HepG2 (cell line): ENCODE measurements around the gene GIPC3. TPM values are rescaled to one million over a fixed set of nuclear protein-coding genes. Genes with fewer than 3 reads are reported as not detected.
A peak's percentile ranks its signal among the peaks of the same experiment; 100 is the strongest.

Experiments
- CAMTA2 ChIP-seq: sonication (generic); formaldehyde crosslinking; IDR thresholded peaks from 2 replicates; pipeline ENCODE4 v1.4.0; 2020; ENCODE audit warnings: mild to moderate bottlenecking, missing genetic modification reagents, borderline replicate concordance
- KDM6A ChIP-seq: IDR thresholded peaks from 2 replicates; pipeline ENCODE4 v1.6.1; 2016; ENCODE audit warnings: low read depth
- KMT2A ChIP-seq: sonication (generic); formaldehyde crosslinking; IDR thresholded peaks from 2 replicates; pipeline ENCODE4 v1.4.0; 2020; ENCODE audit warnings: missing genetic modification reagents
- MBNL3 ChIP-seq: fragments of 250-450 bp; sonication (Bioruptor Pico); conservative IDR thresholded peaks from 2 replicates; pipeline ENCODE4 v1.8.0; 2022; ENCODE audit warnings: mild to moderate bottlenecking, inconsistent platforms
- NRL ChIP-seq: sonication (generic); formaldehyde crosslinking; IDR thresholded peaks from 2 replicates; pipeline ENCODE4 v1.5.0; 2020; ENCODE audit warnings: missing genetic modification reagents, mild to moderate bottlenecking, moderate library complexity, borderline replicate concordance
- REPIN1 ChIP-seq: sonication (generic); formaldehyde crosslinking; IDR thresholded peaks from 2 replicates; pipeline ENCODE4 v1.8.0; 2022; ENCODE audit warnings: missing genetic modification reagents, low read depth, mild to moderate bottlenecking, borderline replicate concordance
- SETDB1 ChIP-seq: sonication (generic); formaldehyde crosslinking; IDR thresholded peaks from 2 replicates; pipeline ENCODE4 v1.5.1; 2020; ENCODE audit warnings: missing genetic modification reagents, mild to moderate bottlenecking, borderline replicate concordance
- SP4 ChIP-seq: sonication (generic); formaldehyde crosslinking; IDR thresholded peaks from 2 replicates; pipeline ENCODE4 v1.8.1; 2023; ENCODE audit warnings: mild to moderate bottlenecking, missing genetic modification reagents
- SP5 ChIP-seq: IDR thresholded peaks from 2 replicates; pipeline ENCODE4 v1.6.1; 2016; ENCODE audit warnings: low read depth, borderline replicate concordance
- SPEN ChIP-seq: sonication (generic); formaldehyde crosslinking; IDR thresholded peaks from 2 replicates; pipeline ENCODE4 v1.5.1; 2020; ENCODE audit warnings: low read depth, mild to moderate bottlenecking, missing genetic modification reagents
- WIZ ChIP-seq: sonication (generic); formaldehyde crosslinking; IDR thresholded peaks from 2 replicates; pipeline ENCODE4 v1.5.1; 2020; ENCODE audit warnings: mild to moderate bottlenecking, missing genetic modification reagents
- ZNF232 ChIP-seq: sonication (generic); formaldehyde crosslinking; IDR thresholded peaks from 2 replicates; pipeline ENCODE4 v1.4.0; 2020; ENCODE audit warnings: missing genetic modification reagents, borderline replicate concordance
- ZNF331 ChIP-seq: sonication (generic); formaldehyde crosslinking; IDR thresholded peaks from 2 replicates; pipeline ENCODE4 v1.4.0; 2020; ENCODE audit warnings: missing genetic modification reagents
- ZNF383 ChIP-seq: sonication (generic); formaldehyde crosslinking; IDR thresholded peaks from 2 replicates; pipeline ENCODE4 v1.4.0; 2020; ENCODE audit warnings: missing genetic modification reagents, mild to moderate bottlenecking, borderline replicate concordance
- ZNF83 ChIP-seq: sonication (generic); formaldehyde crosslinking; IDR thresholded peaks from 2 replicates; pipeline ENCODE4 v1.4.0; 2020; ENCODE audit warnings: missing genetic modification reagents, mild to moderate bottlenecking, borderline replicate concordance
- polyA plus RNA-seq, 8 experiments: library from polyadenylated mRNA; depleted of rRNA in 3 of 8; stranded (reverse) in 7 of 8; unstranded in 1 of 8; fragments of >200 nt; fragmentation: Illumina TruSeq in 4 of 8; extraction: Trizol in 4 of 8; gene quantifications; 2 replicates each; pipeline versions ENCODE4 v1.2.1 to v1.2.3, GENCODE V29; 2011 to 2016; ENCODE audit warnings: low read depth in 4 of 8, missing spikeins in 1 of 8, mixed read lengths in 1 of 8; ENCODE audit not compliant: insufficient read depth in 1 of 8
- total RNA-seq, 5 experiments: library from RNA; depleted of rRNA; stranded (reverse); fragments of >200 nt; fragmentation: Illumina TruSeq; extraction: Trizol; gene quantifications; 2 replicates each; pipeline ENCODE4 v1.2.3, GENCODE V29; 2016; ENCODE audit warnings: low read depth in 1 of 5
- TF ChIP-seq, protein P1 (sequence below): sonication (generic); formaldehyde crosslinking; IDR thresholded peaks from 2 replicates; pipeline ENCODE4 v1.5.1; 2020; ENCODE audit warnings: mild to moderate bottlenecking, missing genetic modification reagents, moderate library complexity
- TF ChIP-seq, protein P2 (sequence below): sonication (generic); formaldehyde crosslinking; IDR thresholded peaks from 2 replicates; pipeline ENCODE4 v1.4.0; 2020; ENCODE audit warnings: missing genetic modification reagents
- TF ChIP-seq, protein P3 (sequence below): sonication (generic); formaldehyde crosslinking; IDR thresholded peaks from 2 replicates; pipeline ENCODE4 v1.5.0; 2020; ENCODE audit warnings: mild to moderate bottlenecking, missing genetic modification reagents
- TF ChIP-seq, protein P4 (sequence below): IDR thresholded peaks from 2 replicates; pipeline ENCODE4 v1.6.1; 2016

GIPC3 gene
- total and polyA plus RNA-seq, 2 of the 13 experiments (the other 11 are each of a cell fraction or from before 2014, with no cell fraction given) = 0.05 TPM; not detected in 1

DNA sequence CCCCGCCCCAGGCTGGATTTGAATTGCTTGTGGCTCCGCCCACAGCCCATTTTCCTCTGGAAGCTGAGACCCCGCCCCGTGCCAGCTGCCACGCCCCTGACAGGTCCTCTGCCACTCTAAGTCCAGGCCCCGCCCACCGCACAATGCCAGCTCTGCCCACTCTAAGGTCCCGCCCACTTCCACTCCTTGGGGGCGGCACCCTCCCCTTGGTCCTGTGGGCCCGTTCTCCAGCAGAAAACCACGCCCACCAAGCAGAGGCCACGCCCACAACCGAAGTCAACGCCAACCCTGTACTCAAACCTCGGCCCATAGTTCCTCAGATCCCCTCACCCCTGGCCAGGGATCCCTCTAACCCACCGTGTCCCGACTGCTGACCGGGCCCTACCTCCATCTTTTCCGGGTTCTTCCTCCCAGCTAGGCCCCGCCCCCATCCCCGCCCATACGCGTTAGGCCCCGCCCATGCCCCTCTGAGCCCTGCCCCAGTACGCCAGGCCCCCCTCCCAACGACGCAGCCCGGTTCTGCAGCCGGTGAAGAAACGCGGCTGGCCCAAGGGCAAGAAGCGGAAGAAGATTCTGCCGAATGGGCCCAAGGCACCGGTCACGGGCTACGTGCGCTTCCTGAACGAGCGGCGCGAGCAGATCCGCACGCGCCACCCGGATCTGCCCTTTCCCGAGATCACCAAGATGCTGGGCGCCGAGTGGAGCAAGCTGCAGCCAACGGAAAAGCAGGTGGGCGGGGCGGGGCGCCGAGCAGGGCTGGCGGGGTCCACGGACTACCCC is 11.2 kb upstream of the GIPC3 start (continued):
- TF ChIP-seq CAMTA2 (CRISPR knock-in tag) (no peak), WIZ (CRISPR knock-in tag) (no peak), REPIN1 (CRISPR knock-in tag) (0 out of 2 replicates have a peak, but pooled peaks have one; percentile 21), SPEN (CRISPR knock-in tag) (0 out of 2 replicates have a peak, but pooled peaks have one; percentile 8), SETDB1 (CRISPR knock-in tag) (no peak), KDM6A (no peak), ZNF331 (CRISPR knock-in tag) (no peak), SP4 (peak; percentile 92), NRL (CRISPR knock-in tag) (no peak), ZNF83 (CRISPR knock-in tag) (no peak), ZNF383 (CRISPR knock-in tag) (no peak), ZNF232 (no peak), MBNL3 (CRISPR knock-in tag) (no peak), SP5 (peak; percentile 50; the same call in 1 of the 2 replicates), KMT2A (no peak)
- TF ChIP-seq, protein P1, sequence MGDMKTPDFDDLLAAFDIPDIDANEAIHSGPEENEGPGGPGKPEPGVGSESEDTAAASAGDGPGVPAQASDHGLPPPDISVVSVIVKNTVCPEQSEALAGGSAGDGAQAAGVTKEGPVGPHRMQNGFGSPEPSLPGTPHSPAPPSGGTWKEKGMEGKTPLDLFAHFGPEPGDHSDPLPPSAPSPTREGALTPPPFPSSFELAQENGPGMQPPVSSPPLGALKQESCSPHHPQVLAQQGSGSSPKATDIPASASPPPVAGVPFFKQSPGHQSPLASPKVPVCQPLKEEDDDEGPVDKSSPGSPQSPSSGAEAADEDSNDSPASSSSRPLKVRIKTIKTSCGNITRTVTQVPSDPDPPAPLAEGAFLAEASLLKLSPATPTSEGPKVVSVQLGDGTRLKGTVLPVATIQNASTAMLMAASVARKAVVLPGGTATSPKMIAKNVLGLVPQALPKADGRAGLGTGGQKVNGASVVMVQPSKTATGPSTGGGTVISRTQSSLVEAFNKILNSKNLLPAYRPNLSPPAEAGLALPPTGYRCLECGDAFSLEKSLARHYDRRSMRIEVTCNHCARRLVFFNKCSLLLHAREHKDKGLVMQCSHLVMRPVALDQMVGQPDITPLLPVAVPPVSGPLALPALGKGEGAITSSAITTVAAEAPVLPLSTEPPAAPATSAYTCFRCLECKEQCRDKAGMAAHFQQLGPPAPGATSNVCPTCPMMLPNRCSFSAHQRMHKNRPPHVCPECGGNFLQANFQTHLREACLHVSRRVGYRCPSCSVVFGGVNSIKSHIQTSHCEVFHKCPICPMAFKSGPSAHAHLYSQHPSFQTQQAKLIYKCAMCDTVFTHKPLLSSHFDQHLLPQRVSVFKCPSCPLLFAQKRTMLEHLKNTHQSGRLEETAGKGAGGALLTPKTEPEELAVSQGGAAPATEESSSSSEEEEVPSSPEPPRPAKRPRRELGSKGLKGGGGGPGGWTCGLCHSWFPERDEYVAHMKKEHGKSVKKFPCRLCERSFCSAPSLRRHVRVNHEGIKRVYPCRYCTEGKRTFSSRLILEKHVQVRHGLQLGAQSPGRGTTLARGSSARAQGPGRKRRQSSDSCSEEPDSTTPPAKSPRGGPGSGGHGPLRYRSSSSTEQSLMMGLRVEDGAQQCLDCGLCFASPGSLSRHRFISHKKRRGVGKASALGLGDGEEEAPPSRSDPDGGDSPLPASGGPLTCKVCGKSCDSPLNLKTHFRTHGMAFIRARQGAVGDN (CRISPR knock-in tag) = peak; percentile 31; the same call in 1 of the 2 replicates
- TF ChIP-seq, protein P2, sequence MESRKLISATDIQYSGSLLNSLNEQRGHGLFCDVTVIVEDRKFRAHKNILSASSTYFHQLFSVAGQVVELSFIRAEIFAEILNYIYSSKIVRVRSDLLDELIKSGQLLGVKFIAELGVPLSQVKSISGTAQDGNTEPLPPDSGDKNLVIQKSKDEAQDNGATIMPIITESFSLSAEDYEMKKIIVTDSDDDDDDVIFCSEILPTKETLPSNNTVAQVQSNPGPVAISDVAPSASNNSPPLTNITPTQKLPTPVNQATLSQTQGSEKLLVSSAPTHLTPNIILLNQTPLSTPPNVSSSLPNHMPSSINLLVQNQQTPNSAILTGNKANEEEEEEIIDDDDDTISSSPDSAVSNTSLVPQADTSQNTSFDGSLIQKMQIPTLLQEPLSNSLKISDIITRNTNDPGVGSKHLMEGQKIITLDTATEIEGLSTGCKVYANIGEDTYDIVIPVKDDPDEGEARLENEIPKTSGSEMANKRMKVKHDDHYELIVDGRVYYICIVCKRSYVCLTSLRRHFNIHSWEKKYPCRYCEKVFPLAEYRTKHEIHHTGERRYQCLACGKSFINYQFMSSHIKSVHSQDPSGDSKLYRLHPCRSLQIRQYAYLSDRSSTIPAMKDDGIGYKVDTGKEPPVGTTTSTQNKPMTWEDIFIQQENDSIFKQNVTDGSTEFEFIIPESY (CRISPR knock-in tag) = peak; percentile 42; the same call in 1 of the 2 replicates
- TF ChIP-seq, protein P3, sequence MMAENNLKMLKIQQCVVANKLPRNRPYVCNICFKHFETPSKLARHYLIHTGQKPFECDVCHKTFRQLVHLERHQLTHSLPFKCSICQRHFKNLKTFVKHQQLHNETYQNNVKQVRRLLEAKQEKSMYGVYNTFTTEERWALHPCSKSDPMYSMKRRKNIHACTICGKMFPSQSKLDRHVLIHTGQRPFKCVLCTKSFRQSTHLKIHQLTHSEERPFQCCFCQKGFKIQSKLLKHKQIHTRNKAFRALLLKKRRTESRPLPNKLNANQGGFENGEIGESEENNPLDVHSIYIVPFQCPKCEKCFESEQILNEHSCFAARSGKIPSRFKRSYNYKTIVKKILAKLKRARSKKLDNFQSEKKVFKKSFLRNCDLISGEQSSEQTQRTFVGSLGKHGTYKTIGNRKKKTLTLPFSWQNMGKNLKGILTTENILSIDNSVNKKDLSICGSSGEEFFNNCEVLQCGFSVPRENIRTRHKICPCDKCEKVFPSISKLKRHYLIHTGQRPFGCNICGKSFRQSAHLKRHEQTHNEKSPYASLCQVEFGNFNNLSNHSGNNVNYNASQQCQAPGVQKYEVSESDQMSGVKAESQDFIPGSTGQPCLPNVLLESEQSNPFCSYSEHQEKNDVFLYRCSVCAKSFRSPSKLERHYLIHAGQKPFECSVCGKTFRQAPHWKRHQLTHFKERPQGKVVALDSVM (CRISPR knock-in tag) = no peak
- TF ChIP-seq, protein P4, sequence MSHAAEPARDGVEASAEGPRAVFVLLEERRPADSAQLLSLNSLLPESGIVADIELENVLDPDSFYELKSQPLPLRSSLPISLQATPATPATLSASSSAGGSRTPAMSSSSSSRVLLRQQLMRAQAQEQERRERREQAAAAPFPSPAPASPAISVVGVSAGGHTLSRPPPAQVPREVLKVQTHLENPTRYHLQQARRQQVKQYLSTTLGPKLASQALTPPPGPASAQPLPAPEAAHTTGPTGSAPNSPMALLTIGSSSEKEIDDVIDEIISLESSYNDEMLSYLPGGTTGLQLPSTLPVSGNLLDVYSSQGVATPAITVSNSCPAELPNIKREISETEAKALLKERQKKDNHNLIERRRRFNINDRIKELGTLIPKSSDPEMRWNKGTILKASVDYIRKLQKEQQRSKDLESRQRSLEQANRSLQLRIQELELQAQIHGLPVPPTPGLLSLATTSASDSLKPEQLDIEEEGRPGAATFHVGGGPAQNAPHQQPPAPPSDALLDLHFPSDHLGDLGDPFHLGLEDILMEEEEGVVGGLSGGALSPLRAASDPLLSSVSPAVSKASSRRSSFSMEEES (CRISPR knock-in tag) = no peak
